Muscle of leg (tissue), 11 donors: ENCODE results near the gene CD47. TPM values are rescaled to one million over a fixed set of nuclear protein-coding genes. Genes with fewer than 3 reads are reported as not detected.

Experiments
- DNase-seq: peaks from one replicate; pipeline ENCODE4 v3.0.0; 2013
- H3K27ac ChIP-seq: one replicate; pipeline ENCODE4 v1.5.1; 2013; ENCODE audit warnings: mild to moderate bottlenecking, low read length, control low read depth
- H3K27me3 ChIP-seq: one replicate; pipeline ENCODE4 v1.6.1; 2013; ENCODE audit warnings: low read length; ENCODE audit not compliant: control insufficient read depth, insufficient read depth
- H3K36me3 ChIP-seq: one replicate; pipeline ENCODE4 v1.6.1; 2013; ENCODE audit warnings: low read length; ENCODE audit not compliant: control insufficient read depth, insufficient read depth
- H3K4me1 ChIP-seq: one replicate; pipeline ENCODE4 v1.6.1; 2013; ENCODE audit warnings: low read length; ENCODE audit not compliant: control insufficient read depth, insufficient read depth
- H3K4me3 ChIP-seq: one replicate; pipeline ENCODE4 v1.5.1; 2013; ENCODE audit warnings: low read length, control low read depth
- H3K9me3 ChIP-seq: replicated peaks from 2 replicates; pipeline ENCODE4 v1.6.1; 2013; ENCODE audit warnings: low read depth, low read length; ENCODE audit not compliant: control insufficient read depth
- WGBS: methylation state at CpG from one replicate; pipeline ENCODE4 v1.1.5; 2013; ENCODE audit warnings: missing lambda C conversion rate; ENCODE audit not compliant: insufficient coverage; 5-methylcytosine and 5-hydroxymethylcytosine counted together
- polyA plus RNA-seq, 8 donors: library from polyadenylated mRNA; unstranded; fragments of 120-200 nt; gene quantifications; one replicate each; pipeline versions ENCODE4 v1.2.1 to v1.2.3, GENCODE V29; 2013; ENCODE audit warnings: inconsistent platforms in 1 of 8, low replicate concordance in 1 of 8; ENCODE audit not compliant: insufficient read length in 8 of 8, insufficient read depth in 1 of 8
- total RNA-seq: library from RNA; stranded (reverse); fragments of 120-200 nt; gene quantifications from one replicate; pipeline ENCODE4 v1.2.4, GENCODE V29; 2013

Gene CD47
- total and polyA plus RNA-seq, 9 donors: 55.3 to 84.6 (median 70.4) TPM

DNA sequence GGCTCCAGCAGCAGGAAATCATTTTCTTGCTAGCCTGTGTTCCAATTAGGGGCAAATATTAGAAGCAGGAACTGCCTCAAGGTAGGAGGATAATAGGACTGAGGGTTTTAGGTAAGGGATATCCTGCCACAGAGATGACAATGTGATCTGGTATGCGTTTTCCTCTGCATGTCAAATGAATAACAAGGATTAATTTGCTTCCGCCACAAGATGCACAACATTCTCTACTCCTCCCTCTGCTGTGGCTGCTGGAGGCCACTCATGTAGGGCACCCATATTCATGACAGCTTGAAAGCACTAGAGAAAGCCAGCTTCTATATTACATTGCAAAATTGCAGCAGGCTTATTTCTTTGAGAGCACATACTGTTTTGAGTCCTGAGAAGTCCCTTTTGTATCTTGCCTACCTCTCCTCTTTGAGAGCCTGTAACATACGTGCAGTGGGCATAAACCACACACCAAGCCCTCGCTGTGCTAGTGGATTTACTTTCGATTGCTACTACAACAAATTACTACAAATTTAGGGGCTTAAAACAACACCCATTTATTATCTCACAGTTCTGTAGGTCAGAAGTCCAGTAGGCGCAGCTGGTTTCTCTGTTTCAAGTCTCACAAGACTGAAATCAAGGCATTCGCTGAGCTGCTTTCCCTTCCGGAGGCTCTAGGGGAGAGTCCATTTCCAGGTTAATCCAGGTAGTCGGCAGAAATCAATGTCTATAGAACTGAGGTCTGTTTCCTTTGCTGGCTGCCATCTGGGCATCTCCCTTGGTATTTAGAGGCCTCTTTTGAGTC, 5.9 kb upstream of the CD47 start:
- Histone ChIP-seq H3K9me3 (no peaks in the 10 kb centered on the region), H3K27me3 (peaks cover 4% of the 10 kb centered on the region), H3K27ac (no peak overlapping the region), H3K36me3 (no peaks in the 10 kb centered on the region), H3K4me3 (no peak overlapping the region), H3K4me1 (peaks cover 12% of the 10 kb centered on the region)
- DNase-seq: no peak
- 86% methylated on average over 6 of the region's 9 CpGs for WGBS

DNA sequence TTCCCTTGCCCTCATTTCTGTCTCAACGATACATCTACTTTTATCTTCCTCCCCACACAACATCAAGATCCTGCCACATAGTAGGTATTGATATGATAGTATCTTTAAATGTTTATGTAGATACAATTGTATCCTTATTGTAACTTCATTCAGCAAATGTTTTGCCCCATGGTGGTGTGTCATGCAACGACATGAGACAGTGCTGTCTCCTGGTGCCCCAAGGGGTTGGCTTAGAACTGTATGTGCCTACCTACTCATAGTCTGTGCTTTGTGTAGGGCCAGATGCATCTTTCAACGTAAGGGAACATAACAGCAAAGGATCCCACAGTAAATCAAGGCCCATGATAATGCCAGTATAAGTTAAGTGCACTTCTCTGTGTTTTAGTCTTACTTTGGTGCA, 2.8 kb upstream of the CD47 start:
- no CpG with 5 or more reads among the region's 3 CpGs for WGBS
- DNase-seq: no peak

DNA sequence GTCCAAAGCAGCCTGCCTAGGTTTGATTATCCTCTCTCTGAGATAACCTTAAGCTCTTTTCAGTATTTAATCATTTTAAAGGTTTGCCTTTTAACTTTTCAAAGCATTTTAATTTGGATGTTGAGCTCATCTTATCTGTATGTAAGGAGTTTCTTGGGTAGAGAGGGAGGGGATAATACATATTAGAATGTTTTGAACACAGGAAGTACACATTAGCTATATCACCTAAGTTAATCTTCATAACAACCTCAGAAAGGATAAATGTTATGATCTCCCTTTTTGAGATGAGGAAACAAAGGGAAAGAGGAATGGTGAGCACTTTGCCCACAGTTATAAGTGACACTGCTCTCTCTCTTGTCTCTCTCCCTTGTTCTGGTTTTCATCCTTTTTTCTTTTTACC, 2.2 kb upstream of the CD47 start:
- Histone ChIP-seq H3K4me3 (peak overlapping the region; percentile 7), H3K27ac (peak overlapping the region; percentile 49), H3K27me3 (peaks cover 9% of the 10 kb centered on the region), H3K9me3 (no peaks in the 10 kb centered on the region), H3K4me1 (peaks cover 13% of the 10 kb centered on the region), H3K36me3 (no peaks in the 10 kb centered on the region)
- no peak for DNase-seq

More for the DNA sequence above, 2.8 kb upstream of the CD47 start:
- Histone ChIP-seq H3K36me3 (no peaks in the 10 kb centered on the region), H3K4me1 (peaks cover 13% of the 10 kb centered on the region), H3K27me3 (peaks cover 9% of the 10 kb centered on the region), H3K4me3 (no peak overlapping the region), H3K27ac (no peak overlapping the region), H3K9me3 (no peaks in the 10 kb centered on the region)

DNA sequence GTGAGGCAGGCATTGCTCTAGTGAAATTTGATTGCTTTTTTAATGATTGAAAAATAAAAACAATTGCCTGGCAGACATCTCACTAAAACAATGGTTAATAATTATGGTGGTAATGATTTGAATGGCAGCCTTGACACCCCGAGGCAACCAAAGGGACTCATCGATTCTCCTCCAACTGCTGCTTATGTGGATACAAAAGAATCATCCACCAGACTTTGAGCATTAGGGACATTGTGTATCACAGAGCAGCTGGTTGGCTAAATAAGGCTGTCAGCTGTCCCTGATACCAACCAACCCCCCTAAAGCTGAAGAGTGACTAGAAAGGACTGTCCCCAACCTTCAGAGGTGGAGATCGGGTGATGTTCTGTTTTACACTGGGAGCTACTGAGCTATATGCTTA, 1.7 kb upstream of the CD47 start:
- H3K4me3 ChIP-seq: peak overlapping the region; percentile 7
- H3K27ac ChIP-seq: peak overlapping the region; percentile 74
- H3K36me3 ChIP-seq: no peaks in the 10 kb centered on the region
- H3K27me3 ChIP-seq: peaks cover 9% of the 10 kb centered on the region
- peaks cover 13% of the 10 kb centered on the region for H3K4me1 ChIP-seq
- no peaks in the 10 kb centered on the region for H3K9me3 ChIP-seq
- 100% methylated on average over 1 of the region's 3 CpGs for WGBS
- DNase-seq: peak; percentile 29

DNA sequence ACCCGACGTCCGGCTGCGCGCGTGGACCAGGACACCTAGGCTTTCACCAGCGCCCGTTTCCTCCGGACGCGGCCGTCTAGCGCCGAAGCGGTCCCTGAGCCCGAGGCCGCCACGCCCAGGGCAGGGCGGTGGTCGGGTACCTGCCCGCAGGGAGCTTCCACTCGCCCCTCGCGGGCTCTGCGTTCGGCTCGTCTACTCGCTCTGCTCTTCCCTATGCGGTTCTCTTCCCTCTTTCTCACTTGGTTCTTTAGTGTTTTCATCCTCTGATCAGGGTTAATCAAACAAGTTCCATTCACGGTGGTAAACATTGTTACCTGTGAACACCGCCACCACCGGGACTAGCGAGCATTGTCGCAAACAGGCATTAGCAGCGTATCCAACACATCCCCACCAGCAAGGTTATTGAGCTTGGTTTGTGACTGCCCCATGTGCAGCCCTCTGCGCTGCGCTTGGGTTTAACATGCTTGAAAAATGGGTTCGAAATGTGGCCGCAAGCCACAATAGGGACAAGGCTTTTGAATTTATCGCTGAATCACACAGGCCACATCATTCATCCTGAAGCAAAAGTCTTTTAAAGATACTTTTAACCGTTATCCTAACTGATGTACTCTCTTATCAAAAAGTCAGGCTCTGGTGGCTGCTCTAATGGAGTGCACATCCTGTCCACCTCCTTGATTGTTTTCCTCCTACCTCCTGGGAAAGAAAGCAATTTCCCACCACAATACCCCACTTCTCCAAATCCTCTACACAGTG, 843 bp upstream of the CD47 start:
- H3K36me3 ChIP-seq: no peaks in the 10 kb centered on the region

DNA sequence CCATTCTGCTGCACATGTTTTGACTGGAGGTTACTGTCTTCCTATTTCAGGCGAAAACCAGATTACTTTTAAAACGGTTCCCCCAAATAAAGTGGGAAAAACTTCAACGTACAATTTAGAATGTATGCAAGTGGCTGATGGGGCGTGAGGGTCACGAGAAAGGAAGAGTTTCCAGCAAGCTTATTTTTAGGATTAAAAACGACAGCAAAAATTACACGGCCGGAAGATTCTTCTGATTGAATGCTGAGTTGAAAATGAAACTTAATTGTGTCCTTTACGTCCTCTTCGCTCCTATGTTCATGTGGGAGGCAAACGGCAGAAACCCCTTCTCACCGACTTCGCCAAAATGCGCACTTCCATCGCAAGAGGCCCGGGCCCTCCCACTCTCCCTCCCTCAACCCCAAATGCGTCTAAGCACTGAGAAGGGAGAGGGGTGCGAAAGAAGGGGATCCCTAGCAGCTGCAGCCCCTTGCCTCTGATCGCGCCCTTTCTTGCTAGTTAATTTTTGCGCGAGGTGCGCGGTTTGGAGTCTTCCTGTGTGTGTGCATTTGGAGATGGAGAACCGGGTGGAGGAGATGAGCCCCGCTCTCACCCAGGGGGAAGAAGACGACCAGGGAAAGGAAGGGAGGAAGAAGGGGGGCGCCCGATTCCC, 656 bp downstream of the CD47 start:
- peak overlapping the region; percentile 87 for H3K27ac ChIP-seq
- no peaks in the 10 kb centered on the region for H3K9me3 ChIP-seq
- WGBS: 4% methylated on average over 8 of the region's 29 CpGs
- peak overlapping the region; percentile 70 for H3K4me3 ChIP-seq
- peaks cover 13% of the 10 kb centered on the region for H3K4me1 ChIP-seq
- H3K27me3 ChIP-seq: peaks cover 9% of the 10 kb centered on the region
- DNase-seq: peak; percentile 71
- no peaks in the 10 kb centered on the region for H3K36me3 ChIP-seq

More for the DNA sequence above, 843 bp upstream of the CD47 start:
- no peaks in the 10 kb centered on the region for H3K9me3 ChIP-seq
- 6% methylated on average over 36 of the region's 41 CpGs for WGBS
- peak overlapping the region; percentile 67 for H3K4me3 ChIP-seq
- no peak for DNase-seq
- peak overlapping the region; percentile 74 for H3K27ac ChIP-seq
- H3K27me3 ChIP-seq: peaks cover 9% of the 10 kb centered on the region
- peaks cover 13% of the 10 kb centered on the region for H3K4me1 ChIP-seq

DNA sequence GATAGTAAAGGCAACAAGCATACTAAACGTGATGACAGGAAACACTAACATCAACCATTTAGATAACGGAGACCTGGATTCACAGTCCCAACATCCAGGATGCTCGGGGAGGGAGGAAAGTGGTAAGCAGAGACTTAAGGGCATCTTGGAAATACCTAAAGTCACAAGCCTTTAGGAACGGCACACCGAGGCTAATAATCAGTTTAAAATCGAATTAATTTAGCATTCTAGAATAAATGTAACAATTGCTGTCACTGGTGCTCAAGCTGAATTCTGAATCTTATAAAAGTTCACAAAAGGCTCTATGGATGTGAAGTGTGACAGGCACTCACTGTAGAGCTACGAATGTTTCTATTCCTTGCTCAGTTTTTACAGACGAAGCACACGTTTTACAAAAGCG, 1.3 kb downstream of the CD47 start:
- peaks cover 9% of the 10 kb centered on the region for H3K27me3 ChIP-seq
- peak; percentile 26 for DNase-seq
- H3K4me1 ChIP-seq: peaks cover 13% of the 10 kb centered on the region
- peak overlapping the region; percentile 87 for H3K27ac ChIP-seq
- H3K36me3 ChIP-seq: peaks cover 2% of the 10 kb centered on the region
- H3K9me3 ChIP-seq: no peaks in the 10 kb centered on the region
- WGBS: 0% methylated on average over 1 of the region's 10 CpGs
- peak overlapping the region; percentile 70 for H3K4me3 ChIP-seq

DNA sequence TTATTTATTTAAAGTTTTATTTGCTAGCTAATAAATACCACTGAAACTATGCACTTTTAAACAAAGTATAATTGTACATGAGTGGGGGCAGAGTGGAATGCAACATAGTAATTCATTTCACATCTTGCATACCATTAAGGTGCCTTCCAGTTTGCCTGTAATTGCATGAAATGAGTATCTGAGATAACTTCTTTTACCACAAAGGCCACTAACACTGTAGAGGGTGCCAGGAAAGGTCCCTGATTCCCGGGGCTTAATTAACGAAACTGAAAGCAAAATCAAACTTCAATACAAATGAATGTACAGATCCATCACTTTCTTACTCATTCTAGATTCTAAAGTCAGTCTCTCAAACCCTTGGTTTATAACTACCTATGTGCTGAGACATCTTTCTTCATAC, 2.1 kb downstream of the CD47 start:
- Histone ChIP-seq H3K27me3 (peaks cover 9% of the 10 kb centered on the region), H3K9me3 (no peaks in the 10 kb centered on the region), H3K4me3 (no peak overlapping the region), H3K27ac (no peak overlapping the region), H3K4me1 (peaks cover 13% of the 10 kb centered on the region), H3K36me3 (peaks cover 2% of the 10 kb centered on the region)
- 50% methylated on average over 2 of the region's 2 CpGs for WGBS
- peak; percentile 23 for DNase-seq

DNA sequence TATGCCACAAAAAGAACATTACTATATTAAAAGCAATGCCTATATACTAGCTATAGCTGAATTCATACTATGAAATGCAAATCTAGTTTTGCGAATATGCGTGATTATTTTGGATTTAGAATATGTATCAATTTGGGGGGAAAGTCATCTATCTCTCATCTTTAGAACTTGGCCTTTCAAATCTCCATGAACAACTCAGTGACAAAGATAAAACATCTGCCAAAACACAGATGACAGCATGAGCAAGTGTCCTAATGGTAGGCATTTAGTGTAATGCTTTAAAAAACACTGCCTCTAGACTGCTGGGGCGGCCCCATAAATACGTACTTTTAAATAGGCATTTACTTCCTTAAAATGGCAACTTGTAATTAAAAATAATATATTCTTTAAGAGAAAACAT, 2.7 kb downstream of the CD47 start:
- no peak for DNase-seq
- peaks cover 13% of the 10 kb centered on the region for H3K4me1 ChIP-seq
- H3K36me3 ChIP-seq: peaks cover 2% of the 10 kb centered on the region
- H3K27me3 ChIP-seq: peaks cover 9% of the 10 kb centered on the region
- H3K9me3 ChIP-seq: no peaks in the 10 kb centered on the region
- H3K4me3 ChIP-seq: no peak overlapping the region
- no CpG with 5 or more reads among the region's 4 CpGs for WGBS
- no peak overlapping the region for H3K27ac ChIP-seq

DNA sequence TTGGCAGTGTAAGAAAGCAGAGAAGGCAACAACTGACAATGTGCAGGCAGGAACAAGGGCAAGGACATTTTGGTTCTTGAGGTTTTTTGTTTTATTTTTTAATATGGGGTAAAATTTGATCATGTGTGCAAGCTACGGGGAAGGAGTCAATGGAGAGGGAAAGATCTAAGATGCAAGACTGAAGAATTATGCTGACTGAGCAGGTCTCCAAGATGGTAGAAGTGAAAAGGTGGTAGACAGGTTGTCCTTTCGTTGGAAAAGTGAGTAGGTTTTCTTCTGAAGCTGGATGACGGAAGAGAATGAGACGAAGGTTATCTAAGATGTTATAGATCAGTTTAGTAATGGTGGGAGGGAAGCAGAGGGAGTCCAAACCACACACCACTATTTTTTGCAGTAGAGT, 4.2 kb downstream of the CD47 start:
- DNase-seq: no peak
- H3K27ac ChIP-seq: no peak overlapping the region
- 86% methylated on average over 2 of the region's 4 CpGs for WGBS
- peaks cover 3% of the 10 kb centered on the region for H3K4me1 ChIP-seq
- H3K27me3 ChIP-seq: peaks cover 4% of the 10 kb centered on the region
- H3K36me3 ChIP-seq: peaks cover 2% of the 10 kb centered on the region
- H3K4me3 ChIP-seq: no peak overlapping the region
- H3K9me3 ChIP-seq: no peaks in the 10 kb centered on the region
